Central memory CD8-positive, alpha-beta T cell (primary cell): Measurements from ENCODE around the gene PCGF1.

Experiments used
- ATAC-seq: fragments of 150-1000 bp; cut with Tn5 transposase; replicated peaks from 2 replicates; pipeline ENCODE4 v1.10.0; 2022; ENCODE audit warnings: mild to moderate bottlenecking, moderate FRiP score, moderate number of reproducible peaks; ENCODE audit not compliant: poor library complexity, severe bottlenecking; ENCODE audit errors: extremely low read depth
- DNase-seq, 2 donors: peaks; one replicate each; pipeline ENCODE4 v3.0.0; 2021; ENCODE audit warnings: low spot score in 2 of 2
- H3K27ac Mint-ChIP-seq: one replicate; pipeline ENCODE4 v1.8.0; 2022; ENCODE audit warnings: low read depth, mild to moderate bottlenecking, moderate library complexity, mixed read lengths
- H3K27me3 Mint-ChIP-seq: one replicate; pipeline ENCODE4 v1.8.0; 2022; ENCODE audit warnings: mixed read lengths
- H3K36me3 Mint-ChIP-seq: one replicate; pipeline ENCODE4 v1.8.0; 2022; ENCODE audit warnings: mild to moderate bottlenecking, moderate library complexity, mixed read lengths; ENCODE audit not compliant: insufficient read depth
- H3K4me1 Mint-ChIP-seq: one replicate; pipeline ENCODE4 v1.8.0; 2022; ENCODE audit warnings: mixed read lengths
- H3K4me3 Mint-ChIP-seq: one replicate; pipeline ENCODE4 v1.8.0; 2022; ENCODE audit warnings: mild to moderate bottlenecking, moderate library complexity, mixed read lengths
- H3K9me3 Mint-ChIP-seq: one replicate; pipeline ENCODE4 v1.8.0; 2022; ENCODE audit warnings: mixed read lengths

Gene PCGF1

DNA sequence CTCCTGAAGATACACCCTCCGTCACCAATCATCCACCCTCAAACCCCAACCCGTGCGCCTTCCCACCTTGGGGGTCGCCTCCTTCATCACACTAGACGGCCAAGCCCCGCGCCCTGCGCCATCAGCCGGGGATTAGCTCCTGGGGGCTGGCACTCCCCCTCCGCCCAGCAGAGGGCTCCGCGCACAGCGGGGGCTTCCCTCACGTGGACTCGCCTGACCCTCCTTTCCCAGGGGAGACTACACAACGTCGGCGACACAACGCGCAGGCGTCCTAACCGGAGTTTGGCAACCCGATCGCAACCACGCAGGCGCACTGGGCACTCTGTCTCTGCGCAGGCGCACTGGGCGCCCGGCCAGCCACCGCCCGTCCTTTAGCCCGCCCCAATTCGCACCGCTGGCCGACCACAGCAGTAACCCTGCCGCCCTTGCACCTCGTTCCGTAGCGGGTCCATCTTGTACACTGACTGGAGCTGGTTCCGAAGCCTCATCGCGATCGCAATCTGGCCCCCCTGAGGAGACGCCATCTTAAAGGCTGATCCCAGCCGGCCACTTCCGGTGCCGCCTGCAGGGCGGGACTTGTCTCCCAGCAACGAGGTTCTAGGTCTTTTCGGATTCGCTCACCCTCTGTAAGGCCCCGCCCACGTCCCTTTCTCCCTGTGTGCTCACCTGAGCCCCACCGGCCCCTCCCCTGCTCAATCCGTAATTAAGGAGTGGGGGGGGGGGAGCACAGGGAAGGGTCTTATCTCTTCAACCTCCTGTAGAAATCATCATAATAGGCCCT is at the start of gene PCGF1:
Gene PCGF1, minus strand, starts transcription at position 551 of the 781 bp plus-strand sequence. Its CDS starts 27 bp downstream, at position 524.
- Mint-ChIP-seq H3K4me1 (peaks cover 51% of the 10 kb centered on the region), H3K9me3 (no peaks in the 10 kb centered on the region), H3K4me3 (peak within 1 kb of the TSS; percentile 91), H3K36me3 (peaks cover 24% of the 10 kb centered on the region), H3K27ac (peak within 1 kb of the TSS; percentile 99), H3K27me3 (peaks cover 34% of the 10 kb centered on the region)
- peak; percentile 97 to 100 for DNase-seq
- peak; percentile 94 for ATAC-seq

DNA sequence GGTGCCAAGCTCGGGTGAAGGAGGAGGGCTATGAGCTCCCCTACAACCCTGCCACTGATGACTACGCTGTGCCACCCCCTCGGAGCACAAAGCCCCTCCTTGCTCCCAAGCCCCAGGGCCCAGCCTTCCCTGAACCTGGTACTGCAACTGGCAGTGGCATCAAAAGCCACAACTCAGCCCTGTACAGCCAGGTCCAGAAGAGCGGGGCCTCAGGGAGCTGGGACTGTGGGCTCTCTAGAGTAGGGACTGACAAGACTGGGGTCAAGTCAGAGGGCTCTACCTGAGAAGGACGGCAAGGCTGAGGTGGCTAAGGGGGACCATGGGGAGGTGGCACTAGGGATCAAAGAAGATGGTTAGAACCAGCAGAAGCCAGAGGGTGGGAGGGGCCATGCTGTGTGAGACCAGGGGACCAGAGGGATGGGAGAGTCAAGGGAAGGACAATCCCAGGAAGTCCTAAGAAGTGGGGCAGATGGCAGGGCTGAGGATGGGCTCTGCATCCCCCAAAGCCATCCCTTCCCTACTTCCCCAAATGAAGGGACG is 49.4 kb upstream of the PCGF1 start:
- H3K9me3 Mint-ChIP-seq = no peaks in the 10 kb centered on the region
- H3K36me3 Mint-ChIP-seq = peaks cover 27% of the 10 kb centered on the region
- DNase-seq (no peak), ATAC-seq (no peak)
- no peak overlapping the region for H3K27ac Mint-ChIP-seq
- peaks cover 12% of the 10 kb centered on the region for H3K4me1 Mint-ChIP-seq
- H3K4me3 Mint-ChIP-seq = peak overlapping the region; percentile 88
- H3K27me3 Mint-ChIP-seq = peaks cover 16% of the 10 kb centered on the region

- Mint-ChIP-seq H3K27ac (peak overlapping the region; percentile 49), H3K9me3 (no peaks in the 10 kb centered on the region), H3K4me1 (peaks cover 12% of the 10 kb centered on the region), H3K36me3 (peaks cover 27% of the 10 kb centered on the region), H3K27me3 (peaks cover 17% of the 10 kb centered on the region), H3K4me3 (peak overlapping the region; percentile 88)
- DNase-seq = no peak
- no peak for ATAC-seq
Observed at GRCh38 chr2:74556159-74556558, 48.7 kb upstream of the PCGF1 start.

DNA sequence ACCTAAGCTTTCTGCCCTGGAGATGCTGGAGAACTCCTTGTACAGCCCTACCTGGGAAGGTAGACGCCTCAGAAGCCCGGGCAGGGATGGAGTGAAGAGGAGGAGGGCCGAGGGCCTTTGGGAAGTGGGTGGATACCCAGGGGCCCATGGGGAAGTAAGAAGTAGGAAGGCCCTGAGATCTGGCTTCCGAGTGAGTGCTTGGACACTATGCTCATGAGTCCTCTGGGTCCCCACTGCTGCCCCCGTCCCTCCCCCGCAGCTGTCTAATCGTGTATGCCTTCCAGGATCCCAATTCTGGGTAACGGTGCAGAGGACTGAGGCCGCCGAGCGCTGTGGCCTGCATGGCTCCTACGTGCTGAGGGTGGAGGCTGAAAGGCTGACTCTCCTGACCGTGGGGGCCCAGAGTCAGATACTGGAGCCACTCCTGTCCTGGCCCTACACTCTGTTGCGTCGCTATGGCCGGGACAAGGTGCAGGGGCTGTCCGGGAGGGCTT is 48.2 kb upstream of the PCGF1 start:
- no peak for DNase-seq
- ATAC-seq = no peak
- Mint-ChIP-seq H3K27ac (peak overlapping the region; percentile 88), H3K4me3 (peak overlapping the region; percentile 88), H3K36me3 (peaks cover 27% of the 10 kb centered on the region), H3K9me3 (no peaks in the 10 kb centered on the region), H3K4me1 (peaks cover 12% of the 10 kb centered on the region), H3K27me3 (peaks cover 21% of the 10 kb centered on the region)

- Mint-ChIP-seq H3K27me3 (peaks cover 21% of the 10 kb centered on the region), H3K36me3 (peaks cover 27% of the 10 kb centered on the region), H3K9me3 (no peaks in the 10 kb centered on the region), H3K4me1 (peaks cover 12% of the 10 kb centered on the region), H3K27ac (peak overlapping the region; percentile 88), H3K4me3 (peak overlapping the region; percentile 88)
- ATAC-seq = peak; percentile 47
- peak in 1 of 2 donors; percentile 34 for DNase-seq
Observed at GRCh38 chr2:74554820-74555531, 47.5 kb upstream of the PCGF1 start.

DNA sequence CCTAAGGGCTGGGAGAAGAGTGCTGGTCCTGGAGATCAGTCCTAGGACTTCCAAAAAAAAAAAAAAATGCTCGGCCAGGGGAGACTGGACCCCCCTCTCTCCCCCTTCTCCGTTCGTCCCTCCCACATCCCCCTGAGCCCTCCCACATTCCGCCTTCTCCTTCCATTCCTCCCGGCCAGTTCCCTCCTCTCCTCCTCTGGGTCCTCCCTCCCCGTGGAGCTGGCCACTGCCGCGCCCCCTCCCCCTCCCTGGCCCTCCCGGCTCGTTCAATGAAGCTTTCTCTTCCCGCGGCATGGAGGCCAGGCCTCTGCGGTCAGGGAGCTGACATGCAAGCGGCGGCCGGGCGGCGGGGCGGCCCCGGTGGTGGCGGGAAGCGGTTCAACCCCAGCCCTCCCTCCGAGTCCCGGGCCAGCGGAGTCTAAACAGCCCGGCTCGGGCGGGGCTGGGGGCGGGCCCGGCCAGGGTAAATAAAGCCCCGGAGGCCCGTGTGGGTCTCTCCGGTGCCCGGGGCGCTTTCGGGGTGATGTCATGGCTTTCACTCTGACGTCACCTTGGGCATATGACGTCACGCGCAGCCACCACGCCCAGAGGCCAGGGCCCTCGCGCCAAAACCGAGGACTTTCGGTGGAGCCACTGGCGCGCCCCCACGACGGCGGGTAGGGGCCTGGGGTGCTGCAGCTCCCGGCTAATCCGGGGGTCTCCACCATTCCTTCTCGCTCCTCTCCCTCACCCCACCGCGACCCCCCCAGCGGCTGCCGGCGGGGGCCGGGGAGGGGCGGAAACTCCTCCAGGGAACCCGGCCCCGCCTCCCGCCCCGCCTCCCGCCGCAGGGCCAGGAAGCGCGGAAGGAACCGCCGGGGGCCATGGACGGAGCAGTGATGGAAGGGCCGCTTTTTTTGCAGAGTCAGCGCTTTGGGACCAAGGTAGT is 46.7 kb upstream of the PCGF1 start, which contains the start of the genes DOK1 and LOXL3:
Gene DOK1, plus strand, starts transcription at position 829 of the 928 bp plus-strand sequence. Its CDS starts 35 bp downstream, at position 864.
Gene LOXL3, minus strand, starts transcription at position 51 of the 928 bp plus-strand sequence. CDS start 1,308 bp downstream, outside the sequence.
- peaks cover 12% of the 10 kb centered on the region for H3K4me1 Mint-ChIP-seq
- DNase-seq (peak; percentile 75), ATAC-seq (peak; percentile 83)
- peak within 1 kb of the TSS; percentile 88 for H3K27ac Mint-ChIP-seq
- no peaks in the 10 kb centered on the region for H3K9me3 Mint-ChIP-seq
- H3K27me3 Mint-ChIP-seq = peaks cover 27% of the 10 kb centered on the region
- H3K4me3 Mint-ChIP-seq = peak within 1 kb of the TSS; percentile 88
- H3K36me3 Mint-ChIP-seq = peaks cover 27% of the 10 kb centered on the region

GRCh38 chr2:74552914-74553811 is 45.7 kb upstream of the PCGF1 start:
- Mint-ChIP-seq H3K9me3 (no peaks in the 10 kb centered on the region), H3K27me3 (peaks cover 32% of the 10 kb centered on the region), H3K27ac (peak overlapping the region; percentile 88), H3K4me1 (peaks cover 12% of the 10 kb centered on the region), H3K36me3 (peaks cover 27% of the 10 kb centered on the region), H3K4me3 (peak overlapping the region; percentile 88)
- DNase-seq (no peak), ATAC-seq (no peak)

DNA sequence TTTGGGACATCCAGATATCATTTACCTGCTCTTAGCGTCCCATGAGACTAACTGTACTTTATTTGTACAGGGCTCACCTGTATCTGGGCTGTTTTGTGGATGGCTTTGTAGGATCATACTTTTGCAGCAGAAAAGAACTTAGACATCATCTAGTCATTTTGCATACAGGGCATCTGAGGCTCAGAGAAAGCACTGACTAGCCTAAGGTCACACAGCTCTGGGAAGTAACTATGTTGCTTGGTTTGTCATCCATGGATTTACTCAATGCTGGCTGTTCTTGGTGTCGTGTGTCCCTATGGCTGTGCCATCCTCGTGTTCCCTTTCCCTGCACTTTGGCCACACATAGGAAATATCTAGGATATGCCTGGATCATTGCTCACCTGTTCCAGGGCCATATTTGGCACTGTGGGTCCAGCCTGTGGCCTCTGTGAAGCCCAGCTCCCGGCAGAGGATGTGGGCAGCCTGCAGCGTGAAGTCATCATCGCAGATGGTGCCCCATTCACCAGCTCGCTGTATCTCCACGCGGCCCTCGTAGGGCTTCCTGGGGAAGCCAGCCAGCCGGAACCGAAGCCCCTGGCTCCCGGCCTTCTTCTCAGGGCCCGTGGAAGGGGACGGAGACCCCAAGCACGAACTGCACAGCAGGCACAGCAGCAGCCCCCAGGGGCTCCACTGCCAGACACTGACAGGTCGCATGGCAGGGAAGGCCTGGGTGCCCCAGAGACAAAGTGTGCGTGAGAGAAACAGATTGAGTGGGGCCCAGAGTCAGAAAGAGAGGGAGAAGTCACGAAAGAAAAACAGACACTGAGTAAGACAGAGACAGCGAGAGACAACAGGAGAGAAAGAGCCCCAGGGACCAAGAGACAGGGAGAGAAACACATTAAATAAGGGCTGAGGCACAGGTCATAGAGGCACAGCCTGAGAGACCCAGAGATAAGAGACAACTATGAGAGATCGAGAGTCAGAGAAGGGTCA is 44.7 kb upstream of the PCGF1 start:
- H3K4me3 Mint-ChIP-seq = peak overlapping the region; percentile 16

GRCh38 chr2:74551530-74551929 is 44.0 kb upstream of the PCGF1 start:
- ATAC-seq (no peak), DNase-seq (no peak)
- H3K27ac Mint-ChIP-seq = no peak overlapping the region
- H3K36me3 Mint-ChIP-seq = peaks cover 27% of the 10 kb centered on the region
- H3K4me3 Mint-ChIP-seq = no peak overlapping the region
- peaks cover 12% of the 10 kb centered on the region for H3K4me1 Mint-ChIP-seq
- H3K27me3 Mint-ChIP-seq = peaks cover 47% of the 10 kb centered on the region
- no peaks in the 10 kb centered on the region for H3K9me3 Mint-ChIP-seq

More for the DNA sequence above, 44.7 kb upstream of the PCGF1 start:
- peaks cover 42% of the 10 kb centered on the region for H3K27me3 Mint-ChIP-seq
- H3K4me1 Mint-ChIP-seq = peaks cover 12% of the 10 kb centered on the region
- H3K27ac Mint-ChIP-seq = peak overlapping the region; percentile 22
- no peaks in the 10 kb centered on the region for H3K9me3 Mint-ChIP-seq
- H3K36me3 Mint-ChIP-seq = peaks cover 27% of the 10 kb centered on the region
- ATAC-seq = no peak
- DNase-seq = no peak

DNA sequence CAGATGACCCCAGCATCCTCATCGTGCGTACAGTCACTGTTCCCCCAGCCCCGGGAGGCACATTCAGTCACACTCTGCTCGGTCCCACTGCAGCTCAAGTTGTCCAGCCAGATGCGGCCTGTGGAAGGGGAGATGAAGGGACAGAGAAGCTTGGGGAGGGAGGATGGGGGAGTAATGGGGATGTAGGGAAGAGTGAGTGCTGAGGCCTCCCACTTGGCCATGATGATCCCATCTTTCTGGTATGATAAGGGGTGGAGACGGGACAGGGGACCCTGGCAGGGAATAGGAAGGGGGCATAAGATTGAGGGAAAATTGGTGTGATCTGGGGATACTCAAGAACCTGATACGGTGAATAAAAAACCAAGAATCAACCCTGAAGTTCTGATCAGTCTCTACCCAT is 42.7 kb upstream of the PCGF1 start:
- Mint-ChIP-seq H3K27me3 (peaks cover 47% of the 10 kb centered on the region), H3K4me3 (no peak overlapping the region), H3K9me3 (no peaks in the 10 kb centered on the region), H3K36me3 (peaks cover 19% of the 10 kb centered on the region), H3K4me1 (peaks cover 8% of the 10 kb centered on the region), H3K27ac (no peak overlapping the region)
- DNase-seq = no peak
- ATAC-seq = no peak
